ENCODE results near the gene TFPI. TPM values are rescaled to one million over a fixed set of nuclear protein-coding genes. Genes with fewer than 3 reads are reported as not detected.

Gene TFPI
- 10 to 100 TPM in 3 of 4 donors, 1 to 10 TPM in 1; 7.1 to 28.9 (median 20.2) TPM for total RNA-seq

DNA sequence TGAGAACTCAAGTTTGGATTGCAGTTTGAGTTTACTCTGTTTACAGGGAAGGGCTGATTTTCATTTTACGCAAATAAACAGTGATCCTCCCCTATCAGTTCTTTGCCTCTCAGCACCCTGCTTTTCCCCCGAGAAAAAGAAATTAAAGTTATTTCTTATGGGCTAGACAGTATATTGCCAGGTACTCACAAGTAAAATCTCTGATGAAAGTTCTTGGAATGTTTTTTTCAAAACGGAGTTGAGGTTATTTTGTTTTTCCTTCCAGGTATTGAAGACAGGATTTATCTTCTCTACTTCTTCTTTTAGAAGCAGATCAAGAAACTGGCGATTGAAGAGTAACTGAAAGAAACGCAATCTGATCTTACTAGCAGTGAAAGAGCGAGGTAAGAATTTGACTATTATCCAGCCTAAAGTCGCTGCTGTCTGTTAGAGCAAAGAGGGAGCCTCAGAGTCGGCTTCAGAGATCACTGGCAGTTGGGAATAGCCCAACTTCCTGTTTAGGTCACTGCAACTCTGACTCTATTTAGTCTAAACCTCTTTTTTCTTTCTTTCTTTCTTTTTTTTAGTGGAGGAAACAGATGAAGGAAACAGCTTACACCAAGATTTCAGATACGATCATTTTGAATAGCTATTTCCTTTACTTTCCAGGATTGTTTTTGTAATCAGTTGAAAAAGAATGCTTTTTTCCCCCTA lies at the start of gene TFPI:
TSS of gene TFPI (minus strand) at position 425 of the 693 bp plus-strand sequence. CDS start 50,667 bp downstream, outside the sequence.
- 4 to 8% methylated on average over 8 to 9 of the region's 9 CpGs for WGBS, 2 donors (ENCODE audit: low coverage in 1 of 2)
- intact Hi-C loops (cut with DNase I; ENCODE audit: low total_unique reads): no loop called here
- Histone ChIP-seq H3K27ac (peak within 1 kb of the TSS; percentile 49 to 74 (median 61)), H3K36me3 (no peaks in the 10 kb centered on the region), H3K4me3 (peak within 1 kb of the TSS in 3 of 4 donors; percentile 26 to 42 (median 34)), H3K9me3 (no peaks in the 10 kb centered on the region), H3K4me1 (peaks cover 0 to 44% (median 4%) of the 10 kb centered on the region in 4 donors), H3K27me3 (no peaks in the 10 kb centered on the region)
- in situ Hi-C loops (cut with MboI; ENCODE audit: low pct_ligation_motif_present in 1 of 4, low pct_unique_long_range_greater_than_20kb in 1 of 4, low sequenced_read_pairs in 3 of 4): no loop called here
- DNase-seq: no peak
- TF ChIP-seq, protein P1, sequence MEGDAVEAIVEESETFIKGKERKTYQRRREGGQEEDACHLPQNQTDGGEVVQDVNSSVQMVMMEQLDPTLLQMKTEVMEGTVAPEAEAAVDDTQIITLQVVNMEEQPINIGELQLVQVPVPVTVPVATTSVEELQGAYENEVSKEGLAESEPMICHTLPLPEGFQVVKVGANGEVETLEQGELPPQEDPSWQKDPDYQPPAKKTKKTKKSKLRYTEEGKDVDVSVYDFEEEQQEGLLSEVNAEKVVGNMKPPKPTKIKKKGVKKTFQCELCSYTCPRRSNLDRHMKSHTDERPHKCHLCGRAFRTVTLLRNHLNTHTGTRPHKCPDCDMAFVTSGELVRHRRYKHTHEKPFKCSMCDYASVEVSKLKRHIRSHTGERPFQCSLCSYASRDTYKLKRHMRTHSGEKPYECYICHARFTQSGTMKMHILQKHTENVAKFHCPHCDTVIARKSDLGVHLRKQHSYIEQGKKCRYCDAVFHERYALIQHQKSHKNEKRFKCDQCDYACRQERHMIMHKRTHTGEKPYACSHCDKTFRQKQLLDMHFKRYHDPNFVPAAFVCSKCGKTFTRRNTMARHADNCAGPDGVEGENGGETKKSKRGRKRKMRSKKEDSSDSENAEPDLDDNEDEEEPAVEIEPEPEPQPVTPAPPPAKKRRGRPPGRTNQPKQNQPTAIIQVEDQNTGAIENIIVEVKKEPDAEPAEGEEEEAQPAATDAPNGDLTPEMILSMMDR (IDR thresholded peaks at IDR 0.05): no peak
- peak; percentile 33 to 61 (median 60) for TF ChIP-seq POLR2AphosphoS5 (IDR thresholded peaks at IDR 0.05)
- peak; percentile 33 for TF ChIP-seq POLR2A (IDR thresholded peaks at IDR 0.05)

DNA sequence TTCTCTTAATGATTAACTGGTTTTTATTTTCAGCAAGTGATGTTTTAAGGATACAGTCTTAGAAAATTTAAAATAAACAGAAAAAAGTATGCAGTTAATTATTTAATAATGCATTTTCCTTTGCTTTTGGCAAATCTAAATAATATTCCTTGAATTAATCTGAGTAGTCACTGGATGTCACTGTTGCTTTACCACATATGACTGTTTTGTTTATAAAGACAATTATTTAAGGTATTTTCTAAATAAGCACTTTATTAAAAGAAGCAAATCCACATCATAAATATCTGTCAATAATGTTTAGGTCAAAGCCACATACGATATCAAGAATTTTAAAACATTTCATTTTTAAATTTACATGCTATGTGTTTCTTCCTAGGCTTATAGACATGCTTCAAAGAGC lies 40.6 kb upstream of the TFPI start:
- H3K4me1 ChIP-seq: no peaks in the 10 kb centered on the region
- DNase-seq: no peak
- no peak overlapping the region for H3K4me3 ChIP-seq
- H3K27me3 ChIP-seq: no peaks in the 10 kb centered on the region
- intact Hi-C loops (cut with DNase I; ENCODE audit: low total_unique reads) (no loop called here), in situ Hi-C loops (cut with MboI; ENCODE audit: low pct_ligation_motif_present in 1 of 4, low pct_unique_long_range_greater_than_20kb in 1 of 4, low sequenced_read_pairs in 3 of 4) (loop anchor here (25.0 kb wide), 1 partner anchor 918 kb away; no protein-coding TSS in a partner anchor)
- TF ChIP-seq EP300 (IDR thresholded peaks at IDR 0.05; ENCODE audit: low read depth) (no peak), POLR2AphosphoS5 (IDR thresholded peaks at IDR 0.05) (no peak), POLR2A (IDR thresholded peaks at IDR 0.05) (no peak)
- TF ChIP-seq, protein P1 (IDR thresholded peaks at IDR 0.05): no peak
- no peaks in the 10 kb centered on the region for H3K36me3 ChIP-seq
- WGBS, 2 donors (ENCODE audit: low coverage in 1 of 2): 58 to 67% methylated on average over 1 of the region's 1 CpG
- no peaks in the 10 kb centered on the region for H3K9me3 ChIP-seq
- no peak overlapping the region for H3K27ac ChIP-seq

DNA sequence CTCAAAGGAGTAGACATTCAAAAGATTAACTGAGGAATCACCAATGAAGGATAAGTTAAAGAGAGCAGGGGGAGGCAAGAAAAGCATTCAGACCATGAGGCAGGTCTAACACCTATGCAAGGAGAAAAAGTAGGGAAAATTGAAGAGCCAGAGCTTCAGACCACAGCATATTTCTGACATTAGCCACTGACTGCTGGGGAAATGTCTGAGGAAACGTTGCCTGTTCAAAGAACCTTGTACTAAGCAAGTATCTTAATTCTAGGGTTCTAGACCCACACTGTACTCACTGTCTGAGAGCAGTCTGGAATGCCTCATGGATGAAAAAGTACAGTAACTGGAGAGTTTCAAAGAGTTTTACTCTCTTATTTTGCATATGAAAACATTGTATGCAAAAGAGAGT lies 39.5 kb upstream of the TFPI start:
- H3K4me1 ChIP-seq: no peaks in the 10 kb centered on the region
- no peaks in the 10 kb centered on the region for H3K9me3 ChIP-seq
- WGBS, 2 donors (ENCODE audit: low coverage in 1 of 2): 24% methylated on average over 1 of the region's 1 CpG; no CpG with 5 or more reads in 1 of the 2 donors
- no peak for DNase-seq
- H3K4me3 ChIP-seq: no peak overlapping the region
- H3K27ac ChIP-seq: no peak overlapping the region
- intact Hi-C loops (cut with DNase I; ENCODE audit: low total_unique reads) (no loop called here), in situ Hi-C loops (cut with MboI; ENCODE audit: low pct_ligation_motif_present in 1 of 4, low pct_unique_long_range_greater_than_20kb in 1 of 4, low sequenced_read_pairs in 3 of 4) (loop anchor here (25.0 kb wide), 1 partner anchor 919 kb away; no protein-coding TSS in a partner anchor)
- no peaks in the 10 kb centered on the region for H3K27me3 ChIP-seq
- no peaks in the 10 kb centered on the region for H3K36me3 ChIP-seq
- TF ChIP-seq, protein P1 (IDR thresholded peaks at IDR 0.05): no peak
- no peak for TF ChIP-seq POLR2A (IDR thresholded peaks at IDR 0.05)
- TF ChIP-seq POLR2AphosphoS5 (IDR thresholded peaks at IDR 0.05): no peak
- no peak for TF ChIP-seq EP300 (IDR thresholded peaks at IDR 0.05; ENCODE audit: low read depth)

DNA sequence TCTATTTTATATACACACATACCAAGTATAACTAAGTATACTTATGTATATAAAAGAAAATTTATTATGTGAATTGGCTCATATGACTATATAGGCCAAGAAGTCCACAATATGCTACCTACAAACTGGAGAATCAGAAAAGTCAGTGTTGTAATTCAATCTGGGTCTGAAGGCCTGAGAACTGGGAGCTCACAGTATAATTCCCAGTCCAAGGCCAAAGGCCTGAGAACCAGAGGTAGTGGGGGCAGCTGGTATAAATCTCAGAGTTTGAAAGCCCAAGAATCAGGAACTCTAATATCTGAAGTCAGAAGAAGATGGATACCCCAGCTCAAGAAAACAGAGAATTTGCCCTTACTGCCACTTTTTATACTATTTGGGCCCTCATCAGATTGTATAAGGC lies 38.9 kb upstream of the TFPI start:
- Histone ChIP-seq H3K4me3 (no peak overlapping the region), H3K9me3 (no peaks in the 10 kb centered on the region), H3K36me3 (no peaks in the 10 kb centered on the region), H3K27ac (no peak overlapping the region), H3K27me3 (no peaks in the 10 kb centered on the region), H3K4me1 (no peaks in the 10 kb centered on the region)
- intact Hi-C loops (cut with DNase I; ENCODE audit: low total_unique reads) (no loop called here), in situ Hi-C loops (cut with MboI; ENCODE audit: low pct_ligation_motif_present in 1 of 4, low pct_unique_long_range_greater_than_20kb in 1 of 4, low sequenced_read_pairs in 3 of 4) (loop anchor here (25.0 kb wide), 1 partner anchor 919 kb away; no protein-coding TSS in a partner anchor)
- no peak for TF ChIP-seq POLR2A (IDR thresholded peaks at IDR 0.05)
- TF ChIP-seq, protein P1 (IDR thresholded peaks at IDR 0.05): no peak
- TF ChIP-seq POLR2AphosphoS5 (IDR thresholded peaks at IDR 0.05): no peak
- TF ChIP-seq EP300 (IDR thresholded peaks at IDR 0.05; ENCODE audit: low read depth): no peak
- DNase-seq: no peak

Measured in transverse colon (tissue), 4 donors.